GM12878 (cell line): ENCODE measurements around the gene TRAPPC12. TPM values are rescaled to one million over a fixed set of nuclear protein-coding genes. Genes with fewer than 3 reads are reported as not detected.

Source experiments
- ATAC-seq: fragments of 200-7000 bp; cut with Tn5 transposase; 3 replicates; pipeline ENCODE4 v1.9.1; 2020; ENCODE audit warnings: mild to moderate bottlenecking, moderate library complexity
- BruUV-seq: library from RNA; stranded (reverse); fragments of 400-500 nt; replicated peaks from 2 replicates; lab custom pipeline; 2021; lab: Mats Ljungman, UMichigan
- CTCF ChIA-PET: fragments of 300-600 bp; sonication (Branson Sonifier 250); formaldehyde crosslinking; extraction: SDS; loops from one replicate; lab custom pipeline; 2021; ENCODE audit warnings: inconsistent platforms; lab: Yijun Ruan, JAX
- POLR2A ChIA-PET: fragments of 350-600 bp; formaldehyde crosslinking; extraction: SDS; loops from one replicate; lab custom pipeline; 2021; ENCODE audit warnings: inconsistent platforms; lab: Charles Lee
- RAD21 ChIA-PET: fragments of 300-600 bp; sonication (Branson Sonifier 250); formaldehyde crosslinking; loops from one replicate; lab custom pipeline; 2023; ENCODE audit warnings: antibody characterized with exemption; ENCODE audit not compliant: unreplicated experiment; lab: Charles Lee
- SMC1A ChIA-PET: fragments of 300-600 bp; sonication (Branson Sonifier 250); formaldehyde crosslinking; loops from one replicate; lab custom pipeline; 2023; ENCODE audit not compliant: unreplicated experiment, uncharacterized antibody; lab: Charles Lee
- DNase-seq: peaks from one replicate; pipeline ENCODE4 v3.0.0-alpha.2; 2011; ENCODE audit warnings: low read depth, low spot score
- FAIRE-seq: peaks from 3 replicates; lab custom pipeline; 2011; peaks lifted over from hg19 to GRCh38; lab: Jason Lieb, UNC
- H2AFZ ChIP-seq: 2 replicates; pipeline ENCODE4 v1.6.0; 2011; ENCODE audit warnings: low read depth, low read length, control low read depth; ENCODE audit not compliant: control insufficient read depth
- H3K27ac ChIP-seq: 2 replicates; pipeline ENCODE4 v1.5.1; 2011; ENCODE audit warnings: control low read depth; ENCODE audit not compliant: control insufficient read depth, insufficient read depth
- H3K27me3 ChIP-seq, 2 experiments: replicated peaks in 1 of 2; 2 replicates each; pipeline versions ENCODE4 v1.6.0 to v1.6.1; 2011; ENCODE audit warnings: low read length in 1 of 2; ENCODE audit not compliant: control insufficient read depth in 2 of 2, insufficient read depth in 2 of 2
- H3K36me3 ChIP-seq, 2 experiments: 2 replicates each; pipeline ENCODE4 v1.5.1; 2011; ENCODE audit warnings: low read length in 1 of 2; ENCODE audit not compliant: control insufficient read depth in 2 of 2, insufficient read depth in 2 of 2
- H3K4me1 ChIP-seq: 2 replicates; pipeline ENCODE4 v1.6.1; 2011; ENCODE audit warnings: mild to moderate bottlenecking, low read length, moderate library complexity, mixed read lengths; ENCODE audit not compliant: control insufficient read depth, insufficient read depth
- H3K4me2 ChIP-seq: 2 replicates; pipeline ENCODE4 v1.6.0; 2011; ENCODE audit warnings: control low read depth; ENCODE audit not compliant: control insufficient read depth, insufficient read depth
- H3K4me3 ChIP-seq: fragments of 200-600 bp; sonication (generic); 2 replicates; pipeline ENCODE4 v1.5.1; 2016
- H3K79me2 ChIP-seq: 2 replicates; pipeline ENCODE4 v1.6.0; 2011; ENCODE audit warnings: low read length; ENCODE audit not compliant: control insufficient read depth, insufficient read depth
- H3K9ac ChIP-seq: 2 replicates; pipeline ENCODE4 v1.8.0; 2011; ENCODE audit warnings: low read length, control low read depth, mixed read lengths; ENCODE audit not compliant: control insufficient read depth, insufficient read depth
- H3K9me3 ChIP-seq: replicated peaks from 3 replicates; pipeline ENCODE4 v1.5.1; 2011; ENCODE audit warnings: mild to moderate bottlenecking, low read length; ENCODE audit not compliant: control insufficient read depth, insufficient read depth
- H4K20me1 ChIP-seq: 2 replicates; pipeline ENCODE4 v1.6.0; 2011; ENCODE audit not compliant: control insufficient read depth, insufficient read depth
- CHD4 ChIP-seq: fragments of 200-600 bp; sonication (generic); IDR thresholded peaks from 2 replicates; pipeline ENCODE4 v1.6.1; 2016; ENCODE audit warnings: mild to moderate bottlenecking
- HSF1 ChIP-seq: fragments of 150-350 bp; IDR thresholded peaks from 2 replicates; pipeline ENCODE4 v1.6.1; 2014; ENCODE audit warnings: mild to moderate bottlenecking, low read depth, low read length
- MYB ChIP-seq: fragments of 150-350 bp; IDR thresholded peaks from 2 replicates; pipeline ENCODE4 v1.6.1; 2014; ENCODE audit warnings: mild to moderate bottlenecking, low read depth, low read length, borderline replicate concordance
- SIN3A ChIP-seq: IDR thresholded peaks from 2 replicates; pipeline ENCODE4 v1.6.1; 2012; ENCODE audit warnings: low read depth, low read length, improper control_type of control experiment
- YBX1 ChIP-seq: fragments of 450-650 bp; IDR thresholded peaks from 2 replicates; pipeline ENCODE4 v1.6.1; 2016; ENCODE audit warnings: antibody characterized with exemption
- ZBTB4 ChIP-seq: fragments of 450-650 bp; formaldehyde crosslinking; IDR thresholded peaks from 2 replicates; pipeline ENCODE4 v1.4.0; 2022; ENCODE audit warnings: mild to moderate bottlenecking, moderate library complexity
- ZNF217 ChIP-seq: fragments of 450-650 bp; IDR thresholded peaks from 2 replicates; pipeline ENCODE4 v1.6.1; 2017; ENCODE audit warnings: antibody characterized with exemption, mild to moderate bottlenecking
- WGBS: methylation state at CpG from one replicate; pipeline ENCODE4 v1.1.6; 2016; ENCODE audit warnings: low lambda C conversion rate; ENCODE audit not compliant: insufficient replicate concordance, insufficient coverage; ENCODE audit errors: missing lambda C conversion rate; 5-methylcytosine and 5-hydroxymethylcytosine counted together
- in situ Hi-C: fragments of 300-500 bp; cut with MboI; formaldehyde crosslinking; loops from 9 replicates; pipeline ENCODE4 v1.14.3; 2018; ENCODE audit warnings: mixed read lengths
- intact Hi-C: fragments of 100-400 bp; cut with micrococcal nuclease; formaldehyde crosslinking; loops from one replicate; pipeline ENCODE4 v1.14.2; 2022; ENCODE audit not compliant: unreplicated experiment
- polyA plus RNA-seq, 11 experiments: library from polyadenylated mRNA; depleted of rRNA in 4 of 11; unstranded in 6 of 11; stranded (reverse) in 5 of 11; fragments of >200 nt; fragmentation: Nextera tagmentation in 4 of 11; fragmentation: Illumina TruSeq in 1 of 11; extraction: Ambion mirVana in 4 of 11; extraction: Trizol in 1 of 11; gene quantifications; 1 replicate in 1 of 11; 2 replicates in 10 of 11; pipeline versions ENCODE4 v1.2.1 to v1.2.3, GENCODE V29; 2011 to 2016; ENCODE audit warnings: inconsistent platforms in 2 of 11, missing spikeins in 2 of 11, low read depth in 1 of 11
- total RNA-seq, 4 experiments: library from RNA; depleted of rRNA in 3 of 4; stranded (reverse); fragments of >200 nt in 3 of 4; fragmentation: Illumina TruSeq in 1 of 4; extraction: Trizol in 1 of 4; gene quantifications; 2 replicates each; pipeline versions ENCODE4 v1.2.1 to v1.2.3, GENCODE V29; 2013 to 2021
- TF ChIP-seq, protein P1 (sequence below): fragments of 450-650 bp; IDR thresholded peaks from 2 replicates; pipeline ENCODE4 v1.6.1; 2017; ENCODE audit warnings: borderline replicate concordance

TRAPPC12 gene
- total and polyA plus RNA-seq, 10 of the 15 experiments (the other 5 are each of a cell fraction or from before 2014, with no cell fraction given), result 8.6 to 77.1 (median 37.4) TPM

DNA sequence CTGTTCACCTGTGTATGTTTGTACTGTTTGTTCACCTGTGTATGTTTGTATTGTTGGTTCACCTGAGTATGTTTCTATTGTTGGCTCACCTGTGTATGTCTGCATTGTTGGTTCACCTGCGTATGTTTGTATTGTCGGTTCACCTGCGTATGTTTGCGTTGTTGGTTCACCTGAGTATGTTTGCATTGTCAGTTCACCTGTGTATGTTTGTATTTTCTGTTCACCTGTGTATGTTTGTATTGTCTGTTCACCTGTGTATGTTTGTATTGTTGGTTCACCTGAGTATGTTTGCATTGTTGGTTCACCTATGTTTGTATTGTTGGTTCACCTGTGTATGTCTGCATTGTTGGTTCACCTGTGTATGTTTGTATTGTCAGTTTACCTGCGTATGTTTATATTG lies 125.2 kb downstream of the TRAPPC12 start:
- no peaks in the 10 kb centered on the region for H4K20me1 ChIP-seq
- SMC1A ChIA-PET, result no interaction called here
- in situ Hi-C loops, result no loop called here
- TF ChIP-seq YBX1 (no peak), CHD4 (no peak), SIN3A (no peak)
- TF ChIP-seq, all 136 proteins: peak for 0
- Histone ChIP-seq H2AFZ (no peak overlapping the region), H3K36me3 (no peaks in the 10 kb centered on the region; a peak in 2 of 4 replicates), H3K9me3 (no peaks in the 10 kb centered on the region), H3K27me3 (no peaks in the 10 kb centered on the region), H3K9ac (no peak overlapping the region), H3K79me2 (no peaks in the 10 kb centered on the region), H3K4me1 (no peaks in the 10 kb centered on the region), H3K4me3 (no peak overlapping the region), H3K27ac (no peak overlapping the region), H3K4me2 (no peak overlapping the region)
- ATAC-seq (no peak), FAIRE-seq (no peak), DNase-seq (no peak)
- TSS peak; percentile 47 for BruUV-seq
- intact Hi-C loops, result no loop called here
- CTCF ChIA-PET, result no interaction called here
- RAD21 ChIA-PET, result no interaction called here
- POLR2A ChIA-PET, result no interaction called here
- 100% methylated on average over 5 of the region's 5 CpGs for WGBS

DNA sequence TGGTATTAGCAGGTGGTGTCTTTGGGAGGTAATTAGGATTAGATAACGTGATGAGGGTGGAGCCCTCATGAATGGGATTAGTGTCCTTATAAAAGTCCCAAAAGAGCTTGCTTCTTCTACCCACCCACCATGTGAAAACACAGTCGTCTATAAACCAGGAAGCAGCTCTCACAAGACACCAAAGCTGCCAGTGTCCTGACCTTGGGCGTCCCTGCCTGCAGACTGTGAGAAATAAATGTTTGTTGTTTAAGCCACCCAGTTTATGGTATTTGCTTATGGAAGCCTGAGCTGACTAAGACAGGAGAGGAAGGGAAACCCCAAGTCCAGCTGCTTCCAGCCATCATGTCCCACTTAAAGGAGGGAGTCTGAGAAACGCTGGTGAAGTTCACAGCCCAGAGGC lies 126.3 kb downstream of the TRAPPC12 start:
- H3K27me3 ChIP-seq, result no peaks in the 10 kb centered on the region
- ChIA-PET CTCF (interaction anchor here (1.2 kb wide), 1 partner anchor 31 kb away, joined by 4 read pairs; no protein-coding TSS in a partner anchor), RAD21 (no interaction called here), POLR2A (interaction anchor here (0.5 to 1.1 kb wide), 3 partner anchors 53 to 77 kb away, joined by 3 to 5 read pairs (median 3); no protein-coding TSS in a partner anchor), SMC1A (interaction anchor here (1.4 kb wide), 1 partner anchor 52 kb away, joined by 3 read pairs; the partner anchor contains the start of gene RNASEH1)
- H3K4me3 ChIP-seq, result no peak overlapping the region
- H3K4me2 ChIP-seq, result no peak overlapping the region
- H3K9me3 ChIP-seq, result no peaks in the 10 kb centered on the region
- H3K36me3 ChIP-seq, result peaks cover 0 to 3% of the 10 kb centered on the region in 2 experiments; a peak in 3 of 4 replicates
- H3K27ac ChIP-seq, result no peak overlapping the region
- H3K4me1 ChIP-seq, result no peaks in the 10 kb centered on the region
- H3K9ac ChIP-seq, result no peak overlapping the region
- H3K79me2 ChIP-seq, result no peaks in the 10 kb centered on the region
- in situ Hi-C loops, result no loop called here
- WGBS, result 79% methylated on average over 4 of the region's 4 CpGs
- BruUV-seq, result no TSS peak
- FAIRE-seq (no peak), ATAC-seq (no peak), DNase-seq (no peak)
- H2AFZ ChIP-seq, result no peak overlapping the region
- H4K20me1 ChIP-seq, result no peaks in the 10 kb centered on the region
- intact Hi-C loops, result no loop called here
- TF ChIP-seq MYB, result no peak
- TF ChIP-seq YBX1, result no peak
- no peak for TF ChIP-seq ZBTB4 (CRISPR knock-in tag)
- TF ChIP-seq HSF1, result no peak
- TF ChIP-seq, protein P1, sequence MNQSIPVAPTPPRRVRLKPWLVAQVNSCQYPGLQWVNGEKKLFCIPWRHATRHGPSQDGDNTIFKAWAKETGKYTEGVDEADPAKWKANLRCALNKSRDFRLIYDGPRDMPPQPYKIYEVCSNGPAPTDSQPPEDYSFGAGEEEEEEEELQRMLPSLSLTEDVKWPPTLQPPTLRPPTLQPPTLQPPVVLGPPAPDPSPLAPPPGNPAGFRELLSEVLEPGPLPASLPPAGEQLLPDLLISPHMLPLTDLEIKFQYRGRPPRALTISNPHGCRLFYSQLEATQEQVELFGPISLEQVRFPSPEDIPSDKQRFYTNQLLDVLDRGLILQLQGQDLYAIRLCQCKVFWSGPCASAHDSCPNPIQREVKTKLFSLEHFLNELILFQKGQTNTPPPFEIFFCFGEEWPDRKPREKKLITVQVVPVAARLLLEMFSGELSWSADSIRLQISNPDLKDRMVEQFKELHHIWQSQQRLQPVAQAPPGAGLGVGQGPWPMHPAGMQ, result no peak
- no peak for TF ChIP-seq ZNF217
